PC-9 (cell line): ENCODE results near the gene TFCP2L1. TPM values are rescaled to one million over a fixed set of nuclear protein-coding genes. Genes with fewer than 3 reads are reported as not detected.

Source experiments
- BruUV-seq: library from RNA; stranded (reverse); fragments of 400-500 nt; replicated peaks from 2 replicates; lab custom pipeline; 2021; lab: Mats Ljungman, UMichigan
- CTCF ChIA-PET: fragments of 300-600 bp; sonication (Branson Sonifier 250); formaldehyde crosslinking; loops from one replicate; lab custom pipeline; 2022; ENCODE audit warnings: antibody characterized with exemption; lab: Charles Lee
- POLR2A ChIA-PET: fragments of 300-600 bp; sonication (Branson Sonifier 250); formaldehyde crosslinking; loops from one replicate; lab custom pipeline; 2022; ENCODE audit warnings: antibody characterized with exemption; ENCODE audit not compliant: unreplicated experiment; lab: Charles Lee
- DNase-seq, 2 experiments: peaks; one replicate each; pipeline versions ENCODE4 v3.0.0 to v3.0.0-alpha.2; 2015 to 2022; ENCODE audit warnings: mixed read lengths in 1 of 2
- H2AFZ ChIP-seq: fragments of 200-600 bp; sonication (generic); 2 replicates; pipeline ENCODE4 v1.8.1; 2017; ENCODE audit warnings: antibody characterized with exemption
- H3F3A ChIP-seq: fragments of 200-600 bp; sonication (generic); 2 replicates; pipeline ENCODE4 v1.8.1; 2017; ENCODE audit warnings: antibody characterized with exemption, mild to moderate bottlenecking, low read depth; ENCODE audit not compliant: insufficient read depth
- H3K27ac ChIP-seq: fragments of 200-600 bp; sonication (generic); 2 replicates; pipeline ENCODE4 v1.6.1; 2016; ENCODE audit warnings: mixed run types
- H3K27me3 ChIP-seq: fragments of 200-600 bp; sonication (generic); 2 replicates; pipeline ENCODE4 v1.6.1; 2016; ENCODE audit warnings: low read depth, mixed run types; ENCODE audit not compliant: insufficient read depth
- H3K36me3 ChIP-seq: fragments of 200-600 bp; sonication (generic); 2 replicates; pipeline ENCODE4 v1.6.1; 2016; ENCODE audit warnings: low read depth, mixed run types
- H3K4me1 ChIP-seq: fragments of 200-600 bp; sonication (generic); replicated peaks from 2 replicates; pipeline ENCODE4 v1.6.1; 2016; ENCODE audit warnings: mixed run types; ENCODE audit not compliant: insufficient read depth
- H3K4me2 ChIP-seq: fragments of 200-600 bp; sonication (generic); 2 replicates; pipeline ENCODE4 v1.6.1; 2017; ENCODE audit warnings: mixed run types
- H3K4me3 ChIP-seq: fragments of 200-600 bp; sonication (generic); 2 replicates; pipeline ENCODE4 v1.6.1; 2016; ENCODE audit warnings: mixed run types
- H3K79me2 ChIP-seq: fragments of 200-600 bp; sonication (generic); 2 replicates; pipeline ENCODE4 v1.6.1; 2017; ENCODE audit warnings: low read depth, mixed run types
- H3K9me2 ChIP-seq: fragments of 200-600 bp; sonication (generic); 2 replicates; pipeline ENCODE4 v1.8.1; 2017; ENCODE audit warnings: mild to moderate bottlenecking; ENCODE audit not compliant: insufficient read depth
- H3K9me3 ChIP-seq: fragments of 200-600 bp; sonication (generic); 2 replicates; pipeline ENCODE4 v1.8.1; 2016; ENCODE audit warnings: low read depth; ENCODE audit not compliant: insufficient read depth
- H4K20me1 ChIP-seq: fragments of 200-600 bp; sonication (generic); 2 replicates; pipeline ENCODE4 v1.8.1; 2017; ENCODE audit not compliant: insufficient read depth
- CTCF ChIP-seq: fragments of 200-600 bp; sonication (generic); conservative IDR thresholded peaks from 2 replicates; pipeline ENCODE4 v1.6.1; 2017; ENCODE audit warnings: mixed run types, antibody characterized with exemption, mild to moderate bottlenecking, moderate library complexity
- EZH2 ChIP-seq: fragments of 200-600 bp; sonication (generic); IDR thresholded peaks from 2 replicates; pipeline ENCODE4 v1.8.0; 2017; ENCODE audit warnings: antibody characterized with exemption, low read depth
- intact Hi-C: fragments of 100-400 bp; cut with micrococcal nuclease; formaldehyde crosslinking; loops from one replicate; pipeline ENCODE4 v1.10.0; 2022; ENCODE audit not compliant: unreplicated experiment
- total RNA-seq: library from RNA; stranded (reverse); gene quantifications from 2 replicates; pipeline ENCODE4 v1.2.3, GENCODE V29; 2021

TFCP2L1 gene
- total RNA-seq, 1 experiment from 2014 or later: 4.6 TPM

- POLR2A ChIA-PET: no interaction called here
These were observed 109.7 kb downstream of the TFCP2L1 start for GRCh38 chr2:121175326-121175725.

DNA sequence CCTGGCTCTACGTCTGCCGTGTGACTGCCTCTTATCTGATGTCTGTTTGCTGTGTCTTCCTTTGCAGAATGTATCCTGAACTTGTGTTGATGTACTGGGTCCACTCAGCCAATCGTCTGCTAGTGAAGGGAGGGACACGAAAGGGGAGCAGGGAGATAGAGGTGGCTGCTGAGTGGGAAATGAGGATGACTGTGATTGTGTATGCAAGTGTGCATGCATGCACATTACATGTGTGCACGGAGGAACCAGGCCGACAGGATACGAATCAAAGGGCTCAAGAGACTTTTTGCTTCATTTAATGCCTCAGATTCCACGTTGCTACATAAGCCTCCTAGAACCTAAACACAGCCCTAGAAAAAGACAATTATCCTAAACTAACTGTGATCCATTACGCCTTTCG, 111.2 kb downstream of the TFCP2L1 start:
- H3K79me2 ChIP-seq: no peaks in the 10 kb centered on the region
- intact Hi-C loops: no loop called here
- no peaks in the 10 kb centered on the region for H3K9me3 ChIP-seq
- TF ChIP-seq EZH2: no peak
- no peak for TF ChIP-seq CTCF
- no peaks in the 10 kb centered on the region for H3K9me2 ChIP-seq
- H3K27ac ChIP-seq: no peak overlapping the region
- H3K36me3 ChIP-seq: no peaks in the 10 kb centered on the region
- no peak overlapping the region for H3K4me3 ChIP-seq
- no peaks in the 10 kb centered on the region for H3K27me3 ChIP-seq
- peaks cover 9% of the 10 kb centered on the region for H3K4me1 ChIP-seq
- CTCF ChIA-PET: no interaction called here
- H4K20me1 ChIP-seq: no peaks in the 10 kb centered on the region
- POLR2A ChIA-PET: no interaction called here
- no TSS peak for BruUV-seq
- DNase-seq: no peak
- H3K4me2 ChIP-seq: no peak overlapping the region
- H3F3A ChIP-seq: no peaks in the 10 kb centered on the region
- H2AFZ ChIP-seq: no peak overlapping the region

More at GRCh38 chr2:121175326-121175725, 109.7 kb downstream of the TFCP2L1 start:
- H3K27me3 ChIP-seq: no peaks in the 10 kb centered on the region
- no peaks in the 10 kb centered on the region for H3K79me2 ChIP-seq
- BruUV-seq: no TSS peak
- no peaks in the 10 kb centered on the region for H3K36me3 ChIP-seq
- H2AFZ ChIP-seq: no peak overlapping the region
- H3K9me3 ChIP-seq: no peaks in the 10 kb centered on the region
- H3K4me2 ChIP-seq: no peak overlapping the region
- no peak overlapping the region for H3K27ac ChIP-seq
- no peak overlapping the region for H3K4me3 ChIP-seq
- peaks cover 9% of the 10 kb centered on the region for H3K4me1 ChIP-seq
- no peaks in the 10 kb centered on the region for H4K20me1 ChIP-seq
- TF ChIP-seq EZH2: no peak
- no peak for TF ChIP-seq CTCF
- no peak for DNase-seq
- H3K9me2 ChIP-seq: no peaks in the 10 kb centered on the region
- CTCF ChIA-PET: interaction anchor here (0.6 kb wide), 1 partner anchor 99 kb away, joined by 3 read pairs; no protein-coding TSS in a partner anchor
- intact Hi-C loops: no loop called here
- H3F3A ChIP-seq: no peaks in the 10 kb centered on the region

- Histone ChIP-seq H3K27ac (no peak overlapping the region), H3K4me1 (peaks cover 9% of the 10 kb centered on the region), H3F3A (no peaks in the 10 kb centered on the region), H3K79me2 (no peaks in the 10 kb centered on the region), H3K36me3 (no peaks in the 10 kb centered on the region), H3K4me3 (no peak overlapping the region), H4K20me1 (no peaks in the 10 kb centered on the region), H3K9me3 (no peaks in the 10 kb centered on the region), H3K27me3 (no peaks in the 10 kb centered on the region), H2AFZ (no peak overlapping the region), H3K4me2 (no peak overlapping the region), H3K9me2 (no peaks in the 10 kb centered on the region)
- TF ChIP-seq CTCF: no peak
- TF ChIP-seq EZH2: no peak
- BruUV-seq: no TSS peak
- intact Hi-C loops: no loop called here
- DNase-seq: no peak
- CTCF ChIA-PET: no interaction called here
- POLR2A ChIA-PET: no interaction called here
These were observed 111.9 kb downstream of the TFCP2L1 start for GRCh38 chr2:121173112-121173511.
